Neural cell (in vitro differentiated cells): ENCODE results near the gene ARSJ. TPM values are rescaled to one million over a fixed set of nuclear protein-coding genes. Genes with fewer than 3 reads are reported as not detected.

Experiments
- H2AFZ ChIP-seq: fragments of 200-600, 300-800 bp; sonication (generic), shearing (Covaris generic); 2 replicates; pipeline ENCODE4 v1.6.0; 2014; ENCODE audit warnings: low read depth, mild to moderate bottlenecking, antibody characterized with exemption, low read length, moderate library complexity
- H3F3A ChIP-seq: fragments of 200-600 bp; shearing (Covaris generic); 2 replicates; pipeline ENCODE4 v1.6.1; 2016; ENCODE audit warnings: mild to moderate bottlenecking, moderate library complexity, mixed read lengths, antibody characterized with exemption, low read length; ENCODE audit not compliant: insufficient read depth, poor library complexity, severe bottlenecking
- H3K27ac ChIP-seq: fragments of 200-600, 300-800 bp; sonication (generic), shearing (Covaris generic); 2 replicates; pipeline ENCODE4 v1.5.1; 2014; ENCODE audit warnings: mild to moderate bottlenecking, low read length, moderate library complexity
- H3K27me3 ChIP-seq: fragments of 300-800, 200-600 bp; sonication (generic), shearing (Covaris generic); 2 replicates; pipeline ENCODE4 v1.6.0; 2014; ENCODE audit warnings: mild to moderate bottlenecking, low read depth, low read length, moderate library complexity; ENCODE audit not compliant: insufficient read depth
- H3K36me3 ChIP-seq: fragments of 300-800, 200-600 bp; sonication (generic), shearing (Covaris generic); 2 replicates; pipeline ENCODE4 v1.5.1; 2014; ENCODE audit warnings: mild to moderate bottlenecking, antibody characterized with exemption, low read length, moderate library complexity; ENCODE audit not compliant: insufficient read depth
- H3K4me2 ChIP-seq: fragments of 300-800, 200-600 bp; sonication (generic), shearing (Covaris generic); 2 replicates; pipeline ENCODE4 v1.6.0; 2014; ENCODE audit warnings: mild to moderate bottlenecking, low read length
- H3K4me3 ChIP-seq: fragments of 300-800, 200-600 bp; sonication (generic), shearing (Covaris generic); 2 replicates; pipeline ENCODE4 v1.5.1; 2014; ENCODE audit warnings: mild to moderate bottlenecking, low read length, moderate library complexity
- H3K79me2 ChIP-seq: fragments of 200-600 bp; shearing (Covaris generic); replicated peaks from 2 replicates; pipeline ENCODE4 v1.6.0; 2014; ENCODE audit warnings: mild to moderate bottlenecking, low read length, moderate library complexity; ENCODE audit not compliant: insufficient read depth
- H3K9ac ChIP-seq: fragments of 300-800, 200-600 bp; sonication (generic), shearing (Covaris generic); 2 replicates; pipeline ENCODE4 v1.6.1; 2016; ENCODE audit warnings: mild to moderate bottlenecking, low read length, mixed read lengths
- H3K9me2 ChIP-seq: fragments of 200-600 bp; shearing (Covaris generic); 2 replicates; pipeline ENCODE4 v1.6.1; 2016; ENCODE audit warnings: mild to moderate bottlenecking, low read length, mixed read lengths; ENCODE audit not compliant: insufficient read depth
- H3K9me3 ChIP-seq: fragments of 200-600, 300-800 bp; sonication (generic), shearing (Covaris generic); 2 replicates; pipeline ENCODE4 v1.6.1; 2016; ENCODE audit warnings: mild to moderate bottlenecking, mixed run types, low read length, moderate library complexity, mixed read lengths
- H4K20me1 ChIP-seq: fragments of 200-600 bp; shearing (Covaris generic); 2 replicates; pipeline ENCODE4 v1.6.1; 2016; ENCODE audit warnings: mild to moderate bottlenecking, mixed run types; ENCODE audit not compliant: insufficient read depth
- CTCF ChIP-seq: fragments of 450-650 bp; IDR thresholded peaks from 2 replicates; pipeline ENCODE4 v1.5.1; 2014; ENCODE audit warnings: antibody characterized with exemption, mild to moderate bottlenecking, moderate library complexity; ENCODE audit not compliant: poor library complexity, severe bottlenecking
- EP300 ChIP-seq: fragments of 450-650 bp; conservative IDR thresholded peaks from 2 replicates; pipeline ENCODE4 v1.6.1; 2014; ENCODE audit warnings: antibody characterized with exemption, mild to moderate bottlenecking, moderate library complexity; ENCODE audit not compliant: poor library complexity, severe bottlenecking
- EZH2 ChIP-seq: fragments of 200-600, 300-800 bp; shearing (Covaris generic), sonication (generic); IDR thresholded peaks from 2 replicates; pipeline ENCODE4 v1.6.1; 2014; ENCODE audit warnings: antibody characterized with exemption, low read length, borderline replicate concordance, mild to moderate bottlenecking; ENCODE audit not compliant: insufficient read depth, poor library complexity, severe bottlenecking
- MXI1 ChIP-seq: fragments of 450-650 bp; conservative IDR thresholded peaks from 2 replicates; pipeline ENCODE4 v1.6.1; 2014; ENCODE audit warnings: antibody characterized with exemption, mild to moderate bottlenecking; ENCODE audit not compliant: poor library complexity, severe bottlenecking
- POLR2AphosphoS5 ChIP-seq: IDR thresholded peaks from 2 replicates; pipeline ENCODE4 v1.6.1; 2012
- RAD21 ChIP-seq: fragments of 450-650 bp; conservative IDR thresholded peaks from 2 replicates; pipeline ENCODE4 v1.6.1; 2014; ENCODE audit warnings: antibody characterized with exemption, mild to moderate bottlenecking, moderate library complexity
- REST ChIP-seq: IDR thresholded peaks from 2 replicates; pipeline ENCODE4 v1.6.1; 2012; ENCODE audit warnings: borderline replicate concordance
- SMC3 ChIP-seq: fragments of 450-650 bp; conservative IDR thresholded peaks from 2 replicates; pipeline ENCODE4 v1.6.1; 2014; ENCODE audit warnings: antibody characterized with exemption, mild to moderate bottlenecking, moderate library complexity; ENCODE audit not compliant: poor library complexity
- TAF1 ChIP-seq: IDR thresholded peaks from 2 replicates; pipeline ENCODE4 v1.6.1; 2012; ENCODE audit warnings: low read depth
- polyA plus RNA-seq: library from polyadenylated mRNA; depleted of rRNA; stranded (reverse); fragments of >200 nt; gene quantifications from 2 replicates; pipeline ENCODE4 v1.2.3, GENCODE V29; 2014

Gene ARSJ
- polyA plus RNA-seq, 1 donor from 2014 or later, result 0.10 TPM

DNA sequence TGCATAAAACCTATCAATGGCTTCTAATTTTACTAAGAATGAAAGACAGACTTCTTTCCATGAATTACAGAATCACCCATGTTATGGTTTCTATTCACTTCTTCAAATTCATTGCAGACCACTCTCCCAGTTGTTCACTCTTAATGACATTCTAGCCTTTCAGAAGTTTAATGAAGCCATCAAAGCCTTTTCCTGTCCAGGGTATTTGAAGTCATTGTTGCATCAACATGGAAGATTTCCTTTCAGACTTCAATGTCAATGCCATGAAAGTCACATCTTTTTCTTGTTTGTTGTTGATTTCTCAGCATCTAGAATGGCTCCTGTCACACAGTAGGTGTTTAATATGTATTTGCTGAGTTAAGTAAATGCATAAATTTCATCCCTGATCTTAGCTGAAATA lies 48.1 kb upstream of the ARSJ start:
- H3K9me3 ChIP-seq, result no peaks in the 10 kb centered on the region
- no peak overlapping the region for H3K9ac ChIP-seq
- TF ChIP-seq MXI1, result no peak
- no peaks in the 10 kb centered on the region for H3K27me3 ChIP-seq
- H3K36me3 ChIP-seq, result no peaks in the 10 kb centered on the region
- no peaks in the 10 kb centered on the region for H3K9me2 ChIP-seq
- H3F3A ChIP-seq, result no peaks in the 10 kb centered on the region
- no peak overlapping the region for H3K4me3 ChIP-seq
- no peaks in the 10 kb centered on the region for H3K79me2 ChIP-seq
- H2AFZ ChIP-seq, result no peak overlapping the region
- H3K27ac ChIP-seq, result no peak overlapping the region
- H3K4me2 ChIP-seq, result no peak overlapping the region
- no peaks in the 10 kb centered on the region for H4K20me1 ChIP-seq

GRCh38 chr4:114026447-114026846 lies 47.0 kb upstream of the ARSJ start:
- no peak overlapping the region for H2AFZ ChIP-seq
- H3K27ac ChIP-seq, result no peak overlapping the region
- H3K9me2 ChIP-seq, result no peaks in the 10 kb centered on the region
- H3K36me3 ChIP-seq, result no peaks in the 10 kb centered on the region
- TF ChIP-seq POLR2AphosphoS5 (no peak), EZH2 (no peak), SMC3 (no peak), MXI1 (no peak), EP300 (no peak), CTCF (no peak), REST (no peak), TAF1 (no peak), RAD21 (no peak)
- H3K9me3 ChIP-seq, result no peaks in the 10 kb centered on the region
- no peaks in the 10 kb centered on the region for H4K20me1 ChIP-seq
- H3K9ac ChIP-seq, result no peak overlapping the region
- no peaks in the 10 kb centered on the region for H3F3A ChIP-seq
- H3K4me2 ChIP-seq, result no peak overlapping the region
- no peaks in the 10 kb centered on the region for H3K27me3 ChIP-seq
- no peak overlapping the region for H3K4me3 ChIP-seq
- no peaks in the 10 kb centered on the region for H3K79me2 ChIP-seq

- Histone ChIP-seq H3K9me3 (no peaks in the 10 kb centered on the region), H3K4me2 (no peak overlapping the region), H3K27me3 (no peaks in the 10 kb centered on the region), H3K36me3 (no peaks in the 10 kb centered on the region), H3K4me3 (no peak overlapping the region), H3K27ac (no peak overlapping the region), H3K9ac (no peak overlapping the region), H3K79me2 (no peaks in the 10 kb centered on the region), H2AFZ (no peak overlapping the region), H3K9me2 (no peaks in the 10 kb centered on the region), H3F3A (no peaks in the 10 kb centered on the region), H4K20me1 (no peaks in the 10 kb centered on the region)
- TF ChIP-seq EP300, result no peak
- TF ChIP-seq MXI1, result no peak
- TF ChIP-seq TAF1, result no peak
- TF ChIP-seq RAD21, result no peak
- TF ChIP-seq REST, result no peak
- no peak for TF ChIP-seq EZH2
- TF ChIP-seq SMC3, result no peak
- no peak for TF ChIP-seq POLR2AphosphoS5
- no peak for TF ChIP-seq CTCF
These were observed 45.8 kb upstream of the ARSJ start for GRCh38 chr4:114025176-114025777.
